Right lobe of liver (tissue), 6 donors: ENCODE results near the gene FAT3. TPM values are rescaled to one million over a fixed set of nuclear protein-coding genes. Genes with fewer than 3 reads are reported as not detected.

Experiments used
- ATAC-seq, 4 donors: fragments of 200-7000 bp; cut with Tn5 transposase; one replicate each; pipeline ENCODE4 v1.9.1; 2020; ENCODE audit warnings: mild to moderate bottlenecking in 4 of 4, moderate library complexity in 4 of 4
- DNase-seq, 3 donors: peaks; one replicate each; pipeline ENCODE4 v3.0.0-alpha.2; 2020
- H3K27ac ChIP-seq, 3 donors: fragments of 200-600 bp; one replicate each; pipeline ENCODE4 v1.8.0; 2022
- H3K27me3 ChIP-seq, 2 donors: fragments of 200-600 bp; one replicate each; pipeline ENCODE4 v1.8.0; 2022
- H3K36me3 ChIP-seq, 4 donors: fragments of 200-600 bp; sonication (generic) in 1 of 4; one replicate each; pipeline versions ENCODE4 v1.5.1 to v1.8.0; 2017 to 2022; ENCODE audit warnings: control low read depth in 1 of 4
- H3K4me1 ChIP-seq, 4 donors: fragments of 200-600 bp; sonication (generic) in 1 of 4; one replicate each; pipeline versions ENCODE4 v1.5.1 to v1.8.0; 2017 to 2022; ENCODE audit warnings: control low read depth in 1 of 4
- H3K4me3 ChIP-seq, 3 donors: fragments of 200-600 bp; one replicate each; pipeline ENCODE4 v1.8.0; 2022
- H3K9me3 ChIP-seq, 4 donors: fragments of 200-600 bp; sonication (generic) in 1 of 4; one replicate each; pipeline versions ENCODE4 v1.5.1 to v1.8.0; 2017 to 2022; ENCODE audit warnings: control low read depth in 1 of 4
- CTCF ChIP-seq, 4 donors: fragments of 200-600 bp in 3 of 4; fragments of 450-650 bp in 1 of 4; IDR thresholded peaks; one replicate each; pipeline versions ENCODE4 v1.5.1 to v1.8.0; 2016 to 2022; ENCODE audit warnings: antibody characterized with exemption in 4 of 4, mild to moderate bottlenecking in 2 of 4
- POLR2A ChIP-seq: fragments of 450-650 bp; IDR thresholded peaks from one replicate; pipeline ENCODE4 v1.6.1; 2017; ENCODE audit warnings: antibody characterized with exemption, mild to moderate bottlenecking
- WGBS: methylation state at CpG from one replicate; pipeline ENCODE4 v1.1.6; 2018; ENCODE audit warnings: low coverage, low lambda C conversion rate; ENCODE audit not compliant: insufficient coverage; ENCODE audit errors: missing lambda C conversion rate; 5-methylcytosine and 5-hydroxymethylcytosine counted together
- intact Hi-C, 2 donors: fragments of 100-400 bp; cut with DNase I; formaldehyde crosslinking; loops; one replicate each; pipeline versions ENCODE4 v1.11.2 to v1.14.1; 2022
- total RNA-seq, 6 experiments: library from RNA; depleted of rRNA in 2 of 6; stranded (reverse); fragments of >200 nt in 2 of 6; fragmentation: NEBNext Ultra II Directional in 3 of 6; extraction: Animal tissue kit (Norgen Biotek cat#: 25700) in 3 of 6; gene quantifications; one replicate each; pipeline versions ENCODE4 v1.1.0 to v1.2.4, GENCODE V29; 2016 to 2023
- donor health status: DM: no; HTN: yes; CAD: no.
- donor health status: DM: no; HTN: no; CAD: no.
- donor health status: DM: no; HTN: no; CAD: no.
- donor health status: DM: no; HTN: yes; CAD: no.
- donor health status: DM: no; HTN: yes; CAD: no.

Gene FAT3
- total RNA-seq, 6 experiments from 2014 or later: 0.04 to 0.42 (median 0.12) TPM

GRCh38 chr11:92190535-92191206 is 33.9 kb upstream of the FAT3 start:
- no peaks in the 10 kb centered on the region for H3K36me3 ChIP-seq
- TF ChIP-seq CTCF (IDR thresholded peaks at IDR 0.05): no peak
- TF ChIP-seq POLR2A: no peak
- H3K9me3 ChIP-seq: no peaks in the 10 kb centered on the region
- intact Hi-C loops: no loop called here
- DNase-seq (no peak), ATAC-seq (no peak)
- no peaks in the 10 kb centered on the region for H3K27me3 ChIP-seq
- H3K4me1 ChIP-seq: no peaks in the 10 kb centered on the region
- no peak overlapping the region for H3K27ac ChIP-seq
- no peak overlapping the region for H3K4me3 ChIP-seq
- WGBS: 30% methylated on average over 2 of the region's 2 CpGs

GRCh38 chr11:92192141-92192540 is 32.5 kb upstream of the FAT3 start:
- no peaks in the 10 kb centered on the region for H3K27me3 ChIP-seq
- TF ChIP-seq CTCF (IDR thresholded peaks at IDR 0.05) (no peak), POLR2A (no peak)
- no peak overlapping the region for H3K4me3 ChIP-seq
- H3K9me3 ChIP-seq: no peaks in the 10 kb centered on the region
- no peak overlapping the region for H3K27ac ChIP-seq
- intact Hi-C loops: no loop called here
- ATAC-seq (no peak), DNase-seq (no peak)
- no peaks in the 10 kb centered on the region for H3K4me1 ChIP-seq
- H3K36me3 ChIP-seq: no peaks in the 10 kb centered on the region

- no peak overlapping the region for H3K4me3 ChIP-seq
- no peaks in the 10 kb centered on the region for H3K4me1 ChIP-seq
- TF ChIP-seq CTCF (IDR thresholded peaks at IDR 0.05) (no peak), POLR2A (no peak)
- no peaks in the 10 kb centered on the region for H3K9me3 ChIP-seq
- ATAC-seq: no peak
- no peak for DNase-seq
- H3K27ac ChIP-seq: no peak overlapping the region
- H3K27me3 ChIP-seq: no peaks in the 10 kb centered on the region
- H3K36me3 ChIP-seq: no peaks in the 10 kb centered on the region
- intact Hi-C loops: no loop called here
- WGBS: 82% methylated on average over 1 of the region's 1 CpG
These were observed 26.4 kb upstream of the FAT3 start for GRCh38 chr11:92198268-92198667.

- Histone ChIP-seq H3K36me3 (no peaks in the 10 kb centered on the region), H3K27me3 (no peaks in the 10 kb centered on the region), H3K4me1 (no peaks in the 10 kb centered on the region), H3K9me3 (no peaks in the 10 kb centered on the region), H3K4me3 (no peak overlapping the region), H3K27ac (no peak overlapping the region)
- ATAC-seq (no peak), DNase-seq (no peak)
- TF ChIP-seq CTCF (IDR thresholded peaks at IDR 0.05): no peak
- intact Hi-C loops: no loop called here
- 62% methylated on average over 3 of the region's 3 CpGs for WGBS
These were observed 24.6 kb upstream of the FAT3 start for GRCh38 chr11:92199991-92200390.

- TF ChIP-seq CTCF (IDR thresholded peaks at IDR 0.05): no peak
- no peak for TF ChIP-seq POLR2A
- Histone ChIP-seq H3K4me1 (no peaks in the 10 kb centered on the region), H3K9me3 (no peaks in the 10 kb centered on the region), H3K4me3 (no peak overlapping the region), H3K27me3 (no peaks in the 10 kb centered on the region), H3K36me3 (no peaks in the 10 kb centered on the region), H3K27ac (no peak overlapping the region)
- 0% methylated on average over 2 of the region's 2 CpGs for WGBS
- ATAC-seq (peak in 2 of 4 donors; percentile 70 to 91), DNase-seq (peak in 1 of 3 donors; percentile 54)
- intact Hi-C loops: no loop called here
These were observed 19.9 kb upstream of the FAT3 start for GRCh38 chr11:92204731-92205130.
